GM10847 (cell line): ENCODE results near the gene FGGY.

ENCODE experiments used
- POLR2A ChIP-seq: IDR thresholded peaks from 2 replicates; pipeline ENCODE4 v1.6.1; 2011; ENCODE audit not compliant: insufficient read length; ENCODE audit errors: extremely low read depth

The FGGY gene

DNA sequence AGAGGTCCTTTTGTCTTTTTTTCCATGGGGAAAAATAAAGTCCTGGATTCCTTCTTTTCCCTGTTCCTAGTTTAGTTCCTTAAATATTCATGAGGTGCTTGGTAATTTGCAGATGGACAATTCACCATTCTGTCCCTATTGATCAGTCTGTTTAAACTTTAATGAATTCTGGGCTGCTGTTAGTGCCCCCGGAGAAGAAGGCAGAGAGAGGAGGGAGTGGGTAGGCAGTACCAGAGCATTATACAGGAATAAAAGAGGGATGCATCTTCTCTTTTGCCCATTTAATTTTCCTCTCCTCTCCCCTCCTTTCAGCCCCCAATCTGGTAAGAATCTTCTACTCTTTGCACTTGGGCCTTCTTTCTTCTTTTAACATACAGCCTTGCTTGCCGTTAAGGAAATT lies 25.9 kb downstream of the FGGY start:
- no peak for TF ChIP-seq POLR2A

DNA sequence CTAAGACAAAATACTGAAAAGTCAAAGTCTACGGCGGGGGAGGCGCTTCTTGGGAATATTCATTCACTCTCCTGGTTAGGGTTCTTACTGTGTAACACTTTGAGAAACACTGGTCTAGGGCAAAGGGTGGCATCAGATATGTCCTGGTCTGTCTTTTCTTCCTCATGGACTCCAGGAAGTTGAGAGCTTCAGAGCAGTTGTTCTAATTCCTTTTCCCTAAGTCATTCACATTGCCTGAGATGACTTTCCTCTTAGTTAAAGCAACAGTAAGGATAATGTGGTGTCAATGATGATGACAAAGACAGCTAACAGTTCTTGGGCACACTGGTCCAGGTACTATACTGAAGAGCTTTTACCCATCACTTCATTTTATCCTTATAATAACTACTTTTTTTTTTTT lies 27.0 kb downstream of the FGGY start:
- no peak for TF ChIP-seq POLR2A

DNA sequence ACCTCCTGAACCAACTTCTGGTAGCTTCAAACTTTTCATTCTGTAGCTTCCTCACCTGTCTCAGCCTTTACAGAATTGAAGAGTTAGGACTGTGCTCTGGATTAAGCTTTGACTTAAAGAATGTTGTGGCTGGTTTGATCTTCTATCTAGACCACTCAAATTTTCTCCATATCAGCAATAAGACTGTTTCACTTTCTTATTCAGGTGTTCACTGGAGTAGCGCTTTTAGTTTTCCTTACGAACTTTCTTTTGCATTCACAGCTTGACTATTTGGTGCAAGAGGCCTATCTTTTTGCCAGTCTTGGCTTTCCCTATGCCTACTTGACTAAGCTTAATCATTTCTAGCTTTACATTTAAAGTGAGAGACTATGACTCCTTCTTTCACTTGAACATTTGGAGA lies 31.5 kb downstream of the FGGY start:
- no peak for TF ChIP-seq POLR2A

DNA sequence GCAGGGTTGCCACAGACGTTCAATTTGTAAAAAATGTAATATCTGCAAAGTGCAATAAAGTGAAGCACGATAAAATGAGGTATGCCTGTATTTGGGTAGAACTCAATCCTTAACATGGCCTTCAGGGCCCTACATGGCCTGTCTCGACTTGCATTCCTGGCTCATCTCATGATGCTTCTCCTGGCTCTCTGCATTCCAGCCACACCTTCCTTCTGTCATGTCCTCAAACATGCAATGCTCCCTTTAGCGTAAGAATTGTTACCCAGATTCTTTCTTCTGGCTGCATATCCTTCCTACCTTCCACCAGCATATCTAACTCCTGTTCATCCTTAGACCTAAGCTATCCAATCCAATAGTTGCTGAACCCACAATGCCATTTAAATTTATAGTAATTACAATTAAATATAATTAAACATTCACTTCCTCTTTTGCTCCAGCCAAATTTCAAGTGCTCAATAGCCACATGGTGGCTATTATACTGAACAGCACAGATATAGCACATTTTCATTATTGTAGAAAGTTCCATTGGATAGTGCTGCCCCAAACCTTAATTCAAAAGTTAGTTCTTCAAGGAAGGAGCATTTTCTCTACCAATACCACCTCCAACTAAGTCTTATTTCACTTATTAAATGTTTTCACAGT lies 32.6 kb downstream of the FGGY start:
- no peak for TF ChIP-seq POLR2A

DNA sequence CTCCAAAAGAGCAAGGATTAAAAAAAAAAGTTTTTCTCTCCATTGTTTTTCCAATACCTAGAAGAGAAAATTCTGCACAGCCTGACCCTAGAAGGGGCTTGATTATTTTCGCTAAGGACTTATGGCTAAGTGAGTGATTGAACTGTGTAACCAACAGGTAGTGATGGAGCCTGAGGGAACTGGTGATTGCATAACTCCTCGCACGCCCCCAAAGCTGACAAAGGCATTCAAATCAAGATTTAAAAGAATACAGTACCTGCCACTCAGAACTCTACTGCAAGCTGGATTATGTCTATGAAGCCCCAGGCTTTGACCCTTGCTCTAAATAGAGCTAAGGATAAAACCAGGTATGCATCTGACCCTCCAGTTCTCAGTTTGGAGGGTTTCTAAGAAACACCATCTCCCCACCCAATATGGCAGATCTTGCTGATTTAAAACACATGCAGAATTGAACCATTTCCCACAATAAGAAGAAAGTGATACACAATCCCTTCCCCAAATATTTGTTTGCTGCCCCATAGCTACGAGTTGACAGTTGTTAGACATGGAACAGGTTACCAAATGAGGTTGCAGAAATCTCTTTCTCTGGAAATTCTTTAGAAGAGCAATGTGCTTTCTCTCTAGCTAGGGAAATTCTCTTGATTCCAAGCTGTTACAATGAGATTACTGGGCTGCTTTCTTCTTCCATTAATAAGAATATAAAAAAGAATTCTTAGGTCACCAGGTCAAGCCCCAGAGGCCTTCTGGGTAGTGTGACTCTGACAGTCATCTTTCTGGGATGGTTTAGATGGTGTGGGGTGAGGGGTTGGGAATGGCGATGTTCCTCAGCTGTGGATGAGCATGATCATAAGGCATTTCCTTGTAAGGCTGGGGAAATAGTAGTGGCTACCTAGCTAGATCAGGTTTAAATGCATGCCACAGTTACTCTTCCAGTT lies 35.1 kb downstream of the FGGY start:
- TF ChIP-seq POLR2A, result no peak

DNA sequence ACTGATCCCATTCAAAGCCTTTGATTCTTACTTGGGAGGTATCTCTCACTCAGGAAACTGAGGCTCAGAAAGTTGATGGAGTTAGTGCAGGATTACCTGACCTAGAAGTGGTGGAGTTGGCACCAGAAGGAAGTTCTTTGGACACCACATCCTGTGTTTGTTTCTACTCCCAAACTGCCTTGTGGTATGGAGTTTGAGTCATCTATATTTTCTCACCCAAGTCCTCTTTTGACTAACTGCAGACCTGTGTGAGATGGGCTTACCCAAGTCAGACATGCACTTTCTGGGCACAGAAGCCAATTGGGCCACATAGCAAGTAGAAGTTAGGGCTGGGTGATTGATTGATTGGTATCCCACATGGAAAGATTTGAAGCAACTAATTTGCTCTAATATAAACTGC lies 36.1 kb downstream of the FGGY start:
- TF ChIP-seq POLR2A, result no peak

DNA sequence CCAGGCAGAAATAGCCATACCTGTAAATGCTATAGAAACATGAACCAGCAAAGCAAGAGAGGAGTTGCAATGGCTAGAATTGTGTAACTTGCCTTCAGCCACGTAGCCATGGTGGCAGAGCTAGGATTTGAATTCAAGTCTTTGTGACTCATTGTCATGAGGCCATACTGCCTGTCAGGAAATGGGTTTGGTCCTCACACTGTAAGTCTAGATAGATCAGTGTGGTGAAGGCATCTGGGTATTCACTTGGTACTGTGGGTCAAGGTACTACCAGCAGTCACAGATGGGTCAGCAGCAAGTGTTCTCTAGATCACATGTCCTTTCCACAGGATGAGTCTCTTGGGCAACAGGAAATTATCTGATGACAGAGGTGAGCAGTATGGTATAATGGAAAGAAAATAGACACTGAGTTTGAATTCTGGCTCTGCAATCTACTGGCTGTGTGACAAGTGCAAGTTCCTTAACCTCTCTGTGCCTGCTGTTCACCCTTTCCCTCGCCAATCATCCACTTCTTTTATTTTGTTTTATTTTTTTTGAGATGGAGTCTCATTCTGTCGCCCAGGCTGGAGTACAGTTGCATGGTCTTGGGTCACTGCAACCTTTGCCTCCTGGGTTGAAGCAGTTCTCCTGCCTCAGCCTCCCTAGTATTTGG lies 36.9 kb downstream of the FGGY start:
- TF ChIP-seq POLR2A, result no peak

DNA sequence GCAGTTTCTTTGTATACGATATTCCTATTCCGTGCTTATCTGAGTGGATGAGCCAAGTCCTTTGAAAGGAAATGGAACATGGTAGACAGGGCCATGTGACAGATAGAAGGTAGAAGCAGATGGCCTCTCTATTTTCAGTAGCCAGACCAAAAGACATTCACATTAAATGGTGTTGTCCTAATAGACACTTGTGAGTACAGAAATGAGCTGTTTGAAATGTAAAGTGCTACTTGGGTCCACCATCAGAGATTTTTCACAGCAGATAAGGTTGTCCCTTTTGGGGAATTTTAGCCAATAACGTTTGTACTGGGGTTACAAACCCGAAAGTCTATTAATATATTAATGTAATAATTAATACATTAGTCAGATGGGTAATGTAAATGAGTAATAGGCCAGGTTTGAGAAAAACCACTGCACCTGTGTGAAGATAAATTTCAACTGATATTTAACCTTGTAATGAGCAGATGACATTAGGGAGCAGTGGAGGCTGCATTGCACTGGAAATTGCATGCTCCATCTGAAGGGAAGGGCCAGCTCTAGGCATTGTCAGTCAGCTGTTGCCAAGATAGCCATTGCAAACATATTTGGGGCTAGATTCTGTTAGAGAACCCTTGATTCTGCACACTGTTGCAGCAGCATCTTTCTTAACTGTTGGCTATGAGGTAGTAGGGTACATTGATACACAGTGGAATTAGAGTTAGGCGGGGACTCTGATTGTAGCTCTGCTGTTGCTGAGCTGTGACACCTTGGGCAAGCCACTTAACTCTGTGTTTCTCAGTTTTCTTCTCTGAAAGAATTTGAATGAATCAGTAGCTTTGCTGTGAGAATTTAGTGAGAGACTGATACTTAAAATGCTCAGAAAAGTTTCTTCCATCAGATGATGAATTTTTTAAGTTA lies 43.8 kb downstream of the FGGY start:
- no peak for TF ChIP-seq POLR2A

DNA sequence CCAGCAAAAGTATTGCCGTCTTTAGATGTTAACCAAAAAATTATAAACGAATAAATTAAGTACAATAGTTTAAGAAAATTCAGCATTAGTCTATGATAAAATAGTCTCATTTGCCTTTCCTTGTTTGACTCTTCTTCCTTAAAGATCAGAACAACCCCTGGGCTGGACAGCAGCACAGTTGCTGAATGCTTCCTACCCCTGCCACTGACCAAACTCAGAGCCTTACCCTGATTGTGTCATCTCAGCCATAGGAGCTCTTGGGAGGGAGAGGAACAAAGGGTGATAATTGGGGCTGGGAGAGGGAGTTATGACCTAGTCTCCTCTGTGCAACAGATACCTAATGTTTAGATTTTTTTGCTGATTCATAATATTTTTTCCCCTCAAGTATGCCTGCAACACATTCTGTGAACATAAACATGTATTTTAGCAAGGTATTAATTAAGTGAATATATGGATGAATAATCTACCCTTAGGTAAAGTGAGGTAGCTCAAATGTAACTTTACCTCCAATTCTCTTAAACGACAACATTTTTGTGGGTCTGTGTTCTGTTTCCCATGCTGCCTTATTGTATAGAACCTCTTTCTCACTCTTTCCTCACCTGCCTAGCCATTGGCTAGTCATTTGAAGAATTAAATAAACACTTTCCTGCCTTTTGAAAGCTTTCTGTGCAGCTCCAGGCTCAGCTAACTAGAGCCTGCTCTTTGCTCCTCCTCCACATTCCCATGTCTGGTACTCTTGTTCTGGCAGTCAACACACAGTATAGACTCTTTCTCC lies 46.1 kb downstream of the FGGY start:
- no peak for TF ChIP-seq POLR2A

DNA sequence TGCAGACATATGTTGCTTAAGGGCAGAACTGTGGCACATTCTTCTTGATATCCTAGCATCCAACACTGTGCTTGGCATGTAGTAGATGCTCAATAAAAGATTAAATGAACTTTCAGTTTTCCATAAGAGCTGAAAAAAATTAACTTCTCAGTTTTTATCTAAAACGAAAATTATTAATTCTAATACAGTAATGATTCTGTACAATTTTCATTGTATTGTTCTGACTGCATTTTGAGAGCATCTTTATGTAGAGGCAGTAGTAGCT lies 46.6 kb downstream of the FGGY start:
- TF ChIP-seq POLR2A, result no peak

DNA sequence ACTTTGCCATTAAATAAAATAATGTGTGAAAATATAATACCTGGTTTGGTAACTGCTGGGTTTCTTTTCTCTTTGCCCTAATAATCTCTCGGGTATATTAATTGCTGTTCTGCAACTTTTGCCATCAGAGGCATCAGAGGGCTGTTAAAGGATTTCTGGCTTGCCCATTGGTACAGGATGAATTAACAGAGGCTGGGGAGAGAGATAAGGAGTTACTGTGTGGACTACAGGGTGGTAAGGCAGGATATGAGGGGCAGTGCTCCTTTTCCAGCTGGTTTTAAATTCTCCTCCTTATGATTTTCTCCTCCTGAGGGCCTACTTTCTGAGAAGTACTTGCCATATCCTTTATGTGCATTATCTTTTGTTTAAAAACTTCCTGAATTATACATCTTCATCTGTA lies 48.3 kb downstream of the FGGY start:
- no peak for TF ChIP-seq POLR2A

DNA sequence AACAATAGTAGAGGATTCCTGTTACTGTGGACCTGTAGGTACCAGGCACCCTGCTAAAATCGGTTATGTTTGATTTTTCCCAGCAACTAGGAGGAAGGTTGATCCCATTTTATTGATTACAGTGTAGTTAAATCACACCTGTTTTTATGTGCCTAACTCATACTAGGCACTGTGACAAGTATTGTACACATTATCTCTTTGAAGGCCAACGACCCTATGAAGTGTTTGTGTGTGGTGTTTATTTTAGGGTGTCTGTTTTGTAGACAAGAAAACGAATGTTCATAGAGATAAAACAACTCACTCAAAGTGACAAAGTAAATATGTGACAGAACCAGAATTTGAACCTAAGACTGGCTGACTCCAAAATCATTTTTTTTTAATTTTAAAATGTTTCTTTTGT lies 49.5 kb downstream of the FGGY start:
- TF ChIP-seq POLR2A, result no peak

DNA sequence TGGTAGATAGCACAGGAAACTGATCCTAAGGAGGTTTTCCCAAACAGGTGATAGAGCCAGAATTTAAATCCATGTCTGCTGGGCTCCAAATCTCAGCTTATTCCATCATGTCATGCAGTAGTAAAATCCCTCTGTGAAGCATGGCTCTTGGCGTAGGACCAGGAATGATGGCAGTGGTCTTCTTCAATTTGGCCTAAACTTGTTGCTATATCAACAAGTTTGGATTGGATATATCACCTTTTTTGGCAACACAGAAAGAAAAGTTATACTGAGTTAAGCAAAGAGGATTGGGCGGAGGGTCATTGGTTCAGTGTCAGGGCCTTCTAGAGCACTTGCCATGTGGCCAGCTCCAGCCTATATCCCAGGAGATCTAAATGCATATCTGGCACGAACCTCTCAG lies 52.2 kb downstream of the FGGY start:
- no peak for TF ChIP-seq POLR2A

DNA sequence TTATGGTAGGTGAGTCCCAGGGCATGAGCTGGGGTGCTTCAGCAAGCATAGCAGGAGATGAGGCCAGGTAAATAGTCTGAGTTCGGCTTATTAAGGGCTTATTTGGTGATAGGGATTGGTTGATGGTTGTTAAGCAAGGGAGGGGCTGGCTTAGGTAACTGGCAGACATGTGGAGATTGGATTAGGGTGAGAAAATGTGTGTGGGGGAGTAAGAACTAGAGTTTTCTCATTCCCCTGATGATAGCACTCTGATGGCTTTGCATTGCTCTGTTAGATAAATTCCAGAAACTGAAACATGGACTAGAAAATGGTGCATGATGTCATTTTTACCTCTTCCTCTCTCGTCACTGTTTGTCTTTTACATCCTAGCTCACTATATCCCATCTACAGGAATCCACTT lies 53.6 kb downstream of the FGGY start:
- no peak for TF ChIP-seq POLR2A

DNA sequence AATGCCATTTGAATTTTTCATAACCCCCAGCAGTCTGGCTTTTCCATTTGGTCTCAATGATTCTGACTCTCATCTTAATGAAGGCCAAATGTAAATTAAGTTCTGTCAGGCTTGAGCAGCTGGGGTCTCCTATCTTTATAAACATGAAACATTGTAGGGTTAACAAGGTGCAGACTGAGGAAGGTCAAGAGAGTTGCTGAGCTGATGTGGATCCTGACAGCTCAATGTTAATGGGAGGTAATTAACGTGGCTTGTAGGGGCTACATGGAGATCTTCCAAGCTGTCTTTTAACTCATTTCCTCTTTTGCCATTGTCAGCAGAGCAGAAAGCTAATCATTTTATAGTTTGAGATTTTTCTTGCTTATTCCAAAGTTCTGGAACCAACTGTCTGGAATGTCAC lies 55.2 kb downstream of the FGGY start:
- no peak for TF ChIP-seq POLR2A
